ENCODE data around the gene ZFAND2B. TPM values are rescaled to one million over a fixed set of nuclear protein-coding genes. Genes with fewer than 3 reads are reported as not detected.

Gene ZFAND2B
- total RNA-seq, 1 experiment from 2014 or later, result 19.5 TPM

GRCh38 chr2:219207884-219208740 is 1.5 kb downstream of the ZFAND2B start:
- ATAC-seq (no peak), DNase-seq (ENCODE audit: low spot score) (no peak)
- peak overlapping the region; percentile 88; the same call in 1 of the 2 replicates for H3K27ac Mint-ChIP-seq
- peaks cover 5% of the 10 kb centered on the region for H3K9me3 Mint-ChIP-seq
- POLR2A ChIA-PET, result no interaction called here
- peaks cover 42% of the 10 kb centered on the region for H3K36me3 Mint-ChIP-seq
- peak; percentile 56 for TF ChIP-seq GABPB1 (CRISPR knock-in tag; IDR thresholded peaks at IDR 0.05)
- TF ChIP-seq GRHL2 (CRISPR knock-in tag; IDR thresholded peaks at IDR 0.05; ENCODE audit: insufficient replicate concordance, severe bottlenecking), result no peak
- CTCF ChIA-PET, result no interaction called here
- H3K27me3 Mint-ChIP-seq (ENCODE audit: low read depth), result peaks cover 11% of the 10 kb centered on the region
- H3K4me3 Mint-ChIP-seq, result peak overlapping the region; percentile 74
- peaks cover 6% of the 10 kb centered on the region for H3K4me1 Mint-ChIP-seq

DNA sequence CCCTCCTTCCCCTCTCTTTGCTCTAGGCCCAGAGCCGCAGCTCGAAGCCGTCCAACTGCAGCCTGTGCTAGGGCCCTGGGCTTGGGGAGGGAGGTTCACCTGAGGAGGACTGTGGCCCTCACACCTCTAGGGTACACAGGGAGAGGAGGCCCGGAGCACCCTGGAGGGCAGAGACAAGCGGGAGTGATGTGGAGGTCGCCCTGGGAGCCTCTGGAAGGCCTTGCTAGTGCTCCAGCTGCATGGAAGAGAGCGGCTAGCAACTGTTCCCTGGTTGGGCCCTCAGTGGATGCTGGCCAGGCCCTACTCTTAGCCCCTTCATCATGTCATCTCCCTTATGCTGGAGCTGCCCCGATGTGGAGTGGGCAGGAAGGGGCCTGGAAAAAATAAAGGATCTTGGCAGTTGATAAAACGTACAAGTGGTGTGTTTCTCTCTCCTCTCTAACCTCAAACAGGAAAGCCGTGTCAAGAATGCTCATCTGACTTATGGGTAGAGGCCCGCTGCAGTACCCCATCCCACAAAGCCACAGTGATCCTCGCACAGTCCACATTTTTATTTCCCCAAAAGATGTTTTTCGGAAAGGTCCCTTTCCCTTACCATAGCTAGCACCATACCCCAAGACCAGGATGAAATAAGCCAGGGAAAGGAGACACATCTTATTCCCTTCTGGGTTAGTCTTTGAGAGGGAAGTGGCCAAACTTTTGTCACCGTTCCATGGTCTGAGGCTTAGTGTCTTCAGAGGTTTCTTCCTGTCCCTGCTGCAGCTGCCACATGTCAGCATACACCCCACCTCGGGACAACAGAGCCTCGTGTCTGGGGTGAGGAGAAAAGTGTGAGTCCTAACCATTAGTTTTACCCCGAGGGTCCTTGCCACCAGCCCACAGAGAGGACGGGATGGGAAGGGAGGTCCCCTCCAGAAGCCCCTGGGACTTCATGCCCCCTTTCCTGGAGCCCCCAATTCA is 2.9 kb downstream of the ZFAND2B start:
- ChIA-PET POLR2A (no interaction called here), CTCF (no interaction called here)
- H3K9me3 Mint-ChIP-seq, result peaks cover 2% of the 10 kb centered on the region
- no peak overlapping the region for H3K4me3 Mint-ChIP-seq
- peaks cover 8% of the 10 kb centered on the region for H3K27me3 Mint-ChIP-seq (ENCODE audit: low read depth)
- peaks cover 6% of the 10 kb centered on the region for H3K4me1 Mint-ChIP-seq
- peaks cover 54% of the 10 kb centered on the region for H3K36me3 Mint-ChIP-seq
- no peak for TF ChIP-seq CTCF (IDR thresholded peaks at IDR 0.05)
- TF ChIP-seq, protein P1, sequence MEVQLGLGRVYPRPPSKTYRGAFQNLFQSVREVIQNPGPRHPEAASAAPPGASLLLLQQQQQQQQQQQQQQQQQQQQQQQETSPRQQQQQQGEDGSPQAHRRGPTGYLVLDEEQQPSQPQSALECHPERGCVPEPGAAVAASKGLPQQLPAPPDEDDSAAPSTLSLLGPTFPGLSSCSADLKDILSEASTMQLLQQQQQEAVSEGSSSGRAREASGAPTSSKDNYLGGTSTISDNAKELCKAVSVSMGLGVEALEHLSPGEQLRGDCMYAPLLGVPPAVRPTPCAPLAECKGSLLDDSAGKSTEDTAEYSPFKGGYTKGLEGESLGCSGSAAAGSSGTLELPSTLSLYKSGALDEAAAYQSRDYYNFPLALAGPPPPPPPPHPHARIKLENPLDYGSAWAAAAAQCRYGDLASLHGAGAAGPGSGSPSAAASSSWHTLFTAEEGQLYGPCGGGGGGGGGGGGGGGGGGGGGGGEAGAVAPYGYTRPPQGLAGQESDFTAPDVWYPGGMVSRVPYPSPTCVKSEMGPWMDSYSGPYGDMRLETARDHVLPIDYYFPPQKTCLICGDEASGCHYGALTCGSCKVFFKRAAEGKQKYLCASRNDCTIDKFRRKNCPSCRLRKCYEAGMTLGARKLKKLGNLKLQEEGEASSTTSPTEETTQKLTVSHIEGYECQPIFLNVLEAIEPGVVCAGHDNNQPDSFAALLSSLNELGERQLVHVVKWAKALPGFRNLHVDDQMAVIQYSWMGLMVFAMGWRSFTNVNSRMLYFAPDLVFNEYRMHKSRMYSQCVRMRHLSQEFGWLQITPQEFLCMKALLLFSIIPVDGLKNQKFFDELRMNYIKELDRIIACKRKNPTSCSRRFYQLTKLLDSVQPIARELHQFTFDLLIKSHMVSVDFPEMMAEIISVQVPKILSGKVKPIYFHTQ (CRISPR knock-in tag; IDR thresholded peaks at IDR 0.05), result no peak
- TF ChIP-seq ZMAT4 (CRISPR knock-in tag; IDR thresholded peaks at IDR 0.05), result no peak
- TF ChIP-seq HMGXB4 (CRISPR knock-in tag; IDR thresholded peaks at IDR 0.05), result no peak
- no peak for TF ChIP-seq SMAD3 (CRISPR knock-in tag; IDR thresholded peaks at IDR 0.05; ENCODE audit: borderline replicate concordance)
- no peak for TF ChIP-seq USF1 (CRISPR knock-in tag; IDR thresholded peaks at IDR 0.05)
- no peak for TF ChIP-seq RORB (CRISPR knock-in tag; IDR thresholded peaks at IDR 0.05)
- no peak for TF ChIP-seq NFATC4 (CRISPR knock-in tag; IDR thresholded peaks at IDR 0.05)
- TF ChIP-seq E2F4 (CRISPR knock-in tag; IDR thresholded peaks at IDR 0.05; ENCODE audit: borderline replicate concordance, low read depth), result no peak
- no peak for TF ChIP-seq ERG (CRISPR knock-in tag; IDR thresholded peaks at IDR 0.05)
- no peak for TF ChIP-seq NFYB (CRISPR knock-in tag; conservative IDR thresholded peaks at IDR 0.05; ENCODE audit: low read depth)
- no peak for TF ChIP-seq NR2C2 (CRISPR knock-in tag; IDR thresholded peaks at IDR 0.05)
- TF ChIP-seq TEAD4 (CRISPR knock-in tag; IDR thresholded peaks at IDR 0.05), result no peak
- TF ChIP-seq, protein P2, sequence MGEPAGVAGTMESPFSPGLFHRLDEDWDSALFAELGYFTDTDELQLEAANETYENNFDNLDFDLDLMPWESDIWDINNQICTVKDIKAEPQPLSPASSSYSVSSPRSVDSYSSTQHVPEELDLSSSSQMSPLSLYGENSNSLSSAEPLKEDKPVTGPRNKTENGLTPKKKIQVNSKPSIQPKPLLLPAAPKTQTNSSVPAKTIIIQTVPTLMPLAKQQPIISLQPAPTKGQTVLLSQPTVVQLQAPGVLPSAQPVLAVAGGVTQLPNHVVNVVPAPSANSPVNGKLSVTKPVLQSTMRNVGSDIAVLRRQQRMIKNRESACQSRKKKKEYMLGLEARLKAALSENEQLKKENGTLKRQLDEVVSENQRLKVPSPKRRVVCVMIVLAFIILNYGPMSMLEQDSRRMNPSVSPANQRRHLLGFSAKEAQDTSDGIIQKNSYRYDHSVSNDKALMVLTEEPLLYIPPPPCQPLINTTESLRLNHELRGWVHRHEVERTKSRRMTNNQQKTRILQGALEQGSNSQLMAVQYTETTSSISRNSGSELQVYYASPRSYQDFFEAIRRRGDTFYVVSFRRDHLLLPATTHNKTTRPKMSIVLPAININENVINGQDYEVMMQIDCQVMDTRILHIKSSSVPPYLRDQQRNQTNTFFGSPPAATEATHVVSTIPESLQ (CRISPR knock-in tag; IDR thresholded peaks at IDR 0.05), result no peak
- TF ChIP-seq SMAD4 (CRISPR knock-in tag; IDR thresholded peaks at IDR 0.05), result no peak
- TF ChIP-seq JUN (CRISPR knock-in tag; IDR thresholded peaks at IDR 0.05), result no peak
- no peak for TF ChIP-seq CBFB (CRISPR knock-in tag; IDR thresholded peaks at IDR 0.05; ENCODE audit: low read depth)
- ATAC-seq (no peak), DNase-seq (ENCODE audit: low spot score) (no peak)
- H3K27ac Mint-ChIP-seq, result no peak overlapping the region
